Breast epithelium (tissue), 4 donors: ENCODE results near the gene SLC28A2. TPM values are rescaled to one million over a fixed set of nuclear protein-coding genes. Genes with fewer than 3 reads are reported as not detected.

Experiments used
- DNase-seq, 2 donors: peaks; one replicate each; pipeline ENCODE4 v3.0.0-alpha.2; 2019; ENCODE audit warnings: low spot score in 2 of 2
- H3K27ac ChIP-seq, 2 donors: fragments of 200-600 bp; sonication (generic) in 1 of 2; one replicate each; pipeline ENCODE4 v1.5.1; 2016 to 2019; ENCODE audit warnings: mild to moderate bottlenecking in 1 of 2
- H3K27me3 ChIP-seq, 2 donors: fragments of 200-600 bp; sonication (generic) in 1 of 2; one replicate each; pipeline versions ENCODE4 v1.5.1 to v1.6.0; 2017 to 2019; ENCODE audit warnings: control low read depth in 1 of 2, mild to moderate bottlenecking in 1 of 2
- H3K36me3 ChIP-seq: fragments of 200-600 bp; one replicate; pipeline ENCODE4 v1.5.1; 2019
- H3K4me1 ChIP-seq, 2 donors: fragments of 200-600 bp; sonication (generic); one replicate each; pipeline ENCODE4 v1.5.1; 2016 to 2019; ENCODE audit warnings: control low read depth in 1 of 2
- H3K4me3 ChIP-seq, 3 donors: fragments of 200-600 bp; sonication (generic); 1 replicate in 2 of 3; 2 replicates in 1 of 3; pipeline ENCODE4 v1.5.1; 2016 to 2019; ENCODE audit warnings: mild to moderate bottlenecking in 3 of 3, moderate library complexity in 2 of 3
- H3K9me3 ChIP-seq, 2 donors: fragments of 200-600 bp; sonication (generic) in 1 of 2; one replicate each; pipeline ENCODE4 v1.5.1; 2016 to 2019; ENCODE audit warnings: control low read depth in 1 of 2
- CTCF ChIP-seq, 3 donors: fragments of 450-650 bp; IDR thresholded peaks; one replicate each; pipeline ENCODE4 v1.5.1; 2016 to 2017; ENCODE audit warnings: antibody characterized with exemption in 3 of 3, mild to moderate bottlenecking in 3 of 3, moderate library complexity in 3 of 3
- POLR2A ChIP-seq: fragments of 450-650 bp; IDR thresholded peaks from one replicate; pipeline ENCODE4 v1.6.1; 2016; ENCODE audit warnings: antibody characterized with exemption, mild to moderate bottlenecking, moderate library complexity
- POLR2AphosphoS5 ChIP-seq, 3 donors: sonication (generic); formaldehyde crosslinking; IDR thresholded peaks; one replicate each; pipeline ENCODE4 v1.6.1; 2017; ENCODE audit warnings: antibody characterized with exemption in 3 of 3
- intact Hi-C: fragments of 100-400 bp; cut with DNase I; formaldehyde crosslinking; loops from one replicate; pipeline ENCODE4 v1.15.1; 2023; ENCODE audit warnings: low total_unique reads
- total RNA-seq, 3 donors: library from RNA; depleted of rRNA; stranded (reverse); fragments of >200 nt; gene quantifications; one replicate each; pipeline ENCODE4 v1.1.0, GENCODE V29; 2016

The SLC28A2 gene
- total RNA-seq, 3 donors from 2014 or later = not detected

- H3K4me3 ChIP-seq = no peak overlapping the region
- no peak for DNase-seq
- intact Hi-C loops = no loop called here
- no peaks in the 10 kb centered on the region for H3K4me1 ChIP-seq
- no peak overlapping the region for H3K27ac ChIP-seq
- H3K27me3 ChIP-seq = no peaks in the 10 kb centered on the region
- H3K9me3 ChIP-seq = no peaks in the 10 kb centered on the region
- no peaks in the 10 kb centered on the region for H3K36me3 ChIP-seq
- no peak for TF ChIP-seq POLR2A
- TF ChIP-seq POLR2AphosphoS5 (IDR thresholded peaks at IDR 0.05) = no peak
- TF ChIP-seq CTCF (IDR thresholded peaks at IDR 0.05) = no peak
These were observed 10.9 kb downstream of the SLC28A2 start for GRCh38 chr15:45262906-45263461.

GRCh38 chr15:45263854-45264253, 11.8 kb downstream of the SLC28A2 start:
- Histone ChIP-seq H3K4me3 (no peak overlapping the region), H3K27ac (no peak overlapping the region), H3K36me3 (no peaks in the 10 kb centered on the region), H3K4me1 (no peaks in the 10 kb centered on the region), H3K9me3 (no peaks in the 10 kb centered on the region), H3K27me3 (no peaks in the 10 kb centered on the region)
- no peak for DNase-seq
- TF ChIP-seq POLR2AphosphoS5 (IDR thresholded peaks at IDR 0.05) (no peak), POLR2A (no peak), CTCF (IDR thresholded peaks at IDR 0.05) (no peak)
- intact Hi-C loops = no loop called here

GRCh38 chr15:45265506-45265905, 13.5 kb downstream of the SLC28A2 start:
- Histone ChIP-seq H3K27me3 (no peaks in the 10 kb centered on the region), H3K27ac (no peak overlapping the region), H3K4me3 (no peak overlapping the region), H3K9me3 (no peaks in the 10 kb centered on the region), H3K4me1 (no peaks in the 10 kb centered on the region), H3K36me3 (no peaks in the 10 kb centered on the region)
- intact Hi-C loops = no loop called here
- TF ChIP-seq POLR2A = no peak
- TF ChIP-seq POLR2AphosphoS5 (IDR thresholded peaks at IDR 0.05) = no peak
- no peak for DNase-seq

DNA sequence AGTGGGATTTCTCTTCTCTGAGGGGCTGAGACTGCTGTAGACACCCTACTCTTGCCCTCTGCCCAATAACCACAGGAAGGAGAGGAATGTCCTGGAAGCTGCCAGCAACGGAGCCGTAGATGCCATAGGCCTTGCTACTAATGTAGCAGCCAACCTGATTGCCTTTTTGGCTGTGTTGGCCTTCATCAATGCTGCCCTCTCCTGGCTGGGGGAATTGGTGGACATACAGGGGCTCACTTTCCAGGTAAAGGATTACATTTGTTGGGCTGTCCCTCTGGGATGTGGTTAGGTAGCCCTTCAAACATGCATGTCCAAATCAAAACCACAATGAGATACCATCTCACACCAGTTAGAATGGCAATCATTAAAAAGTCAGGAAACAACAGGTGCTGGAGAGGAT, 16.1 kb downstream of the SLC28A2 start:
- intact Hi-C loops = no loop called here
- H3K27ac ChIP-seq = no peak overlapping the region

GRCh38 chr15:45274636-45275380, 22.8 kb downstream of the SLC28A2 start:
- peaks cover 0 to 5% of the 10 kb centered on the region in 2 donors for H3K4me1 ChIP-seq
- no peaks in the 10 kb centered on the region for H3K9me3 ChIP-seq
- intact Hi-C loops = no loop called here
- H3K36me3 ChIP-seq = no peaks in the 10 kb centered on the region
- TF ChIP-seq POLR2AphosphoS5 (IDR thresholded peaks at IDR 0.05) = no peak
- no peak for TF ChIP-seq CTCF (IDR thresholded peaks at IDR 0.05)
- no peaks in the 10 kb centered on the region for H3K27me3 ChIP-seq
- no peak overlapping the region for H3K27ac ChIP-seq
- no peak overlapping the region for H3K4me3 ChIP-seq
- no peak for DNase-seq

More for the DNA sequence above, 16.1 kb downstream of the SLC28A2 start:
- TF ChIP-seq CTCF (IDR thresholded peaks at IDR 0.05) (no peak), POLR2A (no peak), POLR2AphosphoS5 (IDR thresholded peaks at IDR 0.05) (no peak)
- H3K27me3 ChIP-seq = no peaks in the 10 kb centered on the region
- H3K4me1 ChIP-seq = no peaks in the 10 kb centered on the region
- H3K9me3 ChIP-seq = no peaks in the 10 kb centered on the region
- H3K4me3 ChIP-seq = no peak overlapping the region
- DNase-seq = no peak
- H3K36me3 ChIP-seq = no peaks in the 10 kb centered on the region
